Hematopoietic multipotent progenitor cell treated with erythropoietin and hydrocortisone succinate and interleukin-3 and kit ligand, for 6 days (in vitro differentiated cells): ENCODE results near the gene AEBP1.

Source experiments
- DNase-seq: peaks from one replicate; pipeline ENCODE4 v3.0.0-alpha.2; 2015

AEBP1 gene

GRCh38 chr7:44067064-44067951 lies 36.8 kb upstream of the AEBP1 start:
- DNase-seq: no peak

GRCh38 chr7:44068054-44068453 lies 36.1 kb upstream of the AEBP1 start:
- DNase-seq: no peak

- DNase-seq: no peak
Observed at GRCh38 chr7:44071726-44072363, 32.3 kb upstream of the AEBP1 start.

GRCh38 chr7:44072364-44073231 lies 31.5 kb upstream of the AEBP1 start:
- peak; percentile 81 for DNase-seq

GRCh38 chr7:44073664-44074348 lies 30.3 kb upstream of the AEBP1 start:
- DNase-seq: peak; percentile 73

- DNase-seq: no peak
Observed at GRCh38 chr7:44074349-44074695, 29.8 kb upstream of the AEBP1 start.

- DNase-seq: no peak
Observed at GRCh38 chr7:44075296-44076075, 28.7 kb upstream of the AEBP1 start.

- DNase-seq: no peak
Observed at GRCh38 chr7:44076101-44076895, 27.8 kb upstream of the AEBP1 start.

GRCh38 chr7:44077061-44077460 lies 27.1 kb upstream of the AEBP1 start:
- DNase-seq: no peak

- no peak for DNase-seq
Observed at GRCh38 chr7:44077681-44078091, 26.5 kb upstream of the AEBP1 start.

- no peak for DNase-seq
Observed at GRCh38 chr7:44078521-44078920, 25.6 kb upstream of the AEBP1 start.

- no peak for DNase-seq
Observed at GRCh38 chr7:44079331-44080021, 24.7 kb upstream of the AEBP1 start.

GRCh38 chr7:44080118-44080517 lies 24.0 kb upstream of the AEBP1 start:
- no peak for DNase-seq

- no peak for DNase-seq
Observed at GRCh38 chr7:44080686-44081265, 23.4 kb upstream of the AEBP1 start.

GRCh38 chr7:44081266-44081748 lies 22.8 kb upstream of the AEBP1 start:
- DNase-seq: peak; percentile 95

- peak; percentile 99 for DNase-seq
Observed at GRCh38 chr7:44082541-44083207, 21.5 kb upstream of the AEBP1 start.

- DNase-seq: no peak
Observed at GRCh38 chr7:44083796-44084195, 20.3 kb upstream of the AEBP1 start.

- DNase-seq: no peak
Observed at GRCh38 chr7:44084701-44085100, 19.4 kb upstream of the AEBP1 start.

GRCh38 chr7:44085546-44085945 lies 18.6 kb upstream of the AEBP1 start:
- DNase-seq: peak; percentile 30
